ENCODE results near the gene UGT1A9. TPM values are rescaled to one million over a fixed set of nuclear protein-coding genes. Genes with fewer than 3 reads are reported as not detected.
"Not testable (repeated sequence)": the region's sequence is repeated elsewhere in the genome, so short reads cannot be mapped to it uniquely, and the experiment has no call there.

The UGT1A9 gene
- total and polyA plus RNA-seq, 4 donors, result 0.16 TPM; not detected in 3

DNA sequence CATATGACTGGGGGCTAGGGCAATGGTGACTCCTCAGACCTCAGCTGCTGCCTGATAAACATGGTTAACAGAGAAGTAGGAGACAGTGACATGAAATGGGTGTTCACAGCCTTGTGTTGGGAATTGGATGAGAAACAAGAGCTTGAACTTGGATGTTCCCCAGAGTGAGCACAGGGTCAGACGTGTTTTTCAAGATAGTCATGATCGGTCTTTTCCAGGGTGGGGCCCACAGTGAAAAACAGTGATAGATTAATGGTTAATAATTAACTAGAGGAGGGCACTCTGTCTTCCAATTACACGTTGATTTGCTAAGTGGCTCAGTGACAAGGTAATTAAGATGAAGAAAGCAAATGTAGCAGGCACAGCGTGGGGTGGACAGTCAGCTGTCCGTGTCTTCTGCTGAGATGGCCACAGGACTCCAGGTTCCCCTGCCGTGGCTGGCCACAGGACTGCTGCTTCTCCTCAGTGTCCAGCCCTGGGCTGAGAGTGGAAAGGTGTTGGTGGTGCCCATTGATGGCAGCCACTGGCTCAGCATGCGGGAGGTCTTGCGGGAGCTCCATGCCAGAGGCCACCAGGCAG lies 57.1 kb downstream of the UGT1A9 start, which contains the start of gene UGT1A3:
TSS of gene UGT1A3 (plus strand) at position 320 of the 579 bp plus-strand sequence. CDS start at position 405, 85 bp downstream.
- H3K36me3 ChIP-seq (ENCODE audit: control insufficient read depth, insufficient read depth, low read length), result no peaks in the 10 kb centered on the region
- no peak within 1 kb of the TSS for H3K4me3 ChIP-seq (ENCODE audit: low read depth, low read length)
- H3K27ac ChIP-seq (ENCODE audit: low read depth, low read length), result no peak within 1 kb of the TSS
- H3K27me3 ChIP-seq (ENCODE audit: control insufficient read depth, insufficient read depth, low read length), result no peaks in the 10 kb centered on the region
- H3K4me1 ChIP-seq (ENCODE audit: control insufficient read depth, insufficient read depth, low read length), result no peaks in the 10 kb centered on the region
- H3K9me3 ChIP-seq (ENCODE audit: control insufficient read depth, insufficient read depth, low read length), result no peaks in the 10 kb centered on the region
- DNase-seq (ENCODE audit: low read depth in 4 of 6, low spot score in 6 of 6), result no peak
- 72% methylated on average over 8 of the region's 8 CpGs for WGBS (ENCODE audit: insufficient coverage)

DNA sequence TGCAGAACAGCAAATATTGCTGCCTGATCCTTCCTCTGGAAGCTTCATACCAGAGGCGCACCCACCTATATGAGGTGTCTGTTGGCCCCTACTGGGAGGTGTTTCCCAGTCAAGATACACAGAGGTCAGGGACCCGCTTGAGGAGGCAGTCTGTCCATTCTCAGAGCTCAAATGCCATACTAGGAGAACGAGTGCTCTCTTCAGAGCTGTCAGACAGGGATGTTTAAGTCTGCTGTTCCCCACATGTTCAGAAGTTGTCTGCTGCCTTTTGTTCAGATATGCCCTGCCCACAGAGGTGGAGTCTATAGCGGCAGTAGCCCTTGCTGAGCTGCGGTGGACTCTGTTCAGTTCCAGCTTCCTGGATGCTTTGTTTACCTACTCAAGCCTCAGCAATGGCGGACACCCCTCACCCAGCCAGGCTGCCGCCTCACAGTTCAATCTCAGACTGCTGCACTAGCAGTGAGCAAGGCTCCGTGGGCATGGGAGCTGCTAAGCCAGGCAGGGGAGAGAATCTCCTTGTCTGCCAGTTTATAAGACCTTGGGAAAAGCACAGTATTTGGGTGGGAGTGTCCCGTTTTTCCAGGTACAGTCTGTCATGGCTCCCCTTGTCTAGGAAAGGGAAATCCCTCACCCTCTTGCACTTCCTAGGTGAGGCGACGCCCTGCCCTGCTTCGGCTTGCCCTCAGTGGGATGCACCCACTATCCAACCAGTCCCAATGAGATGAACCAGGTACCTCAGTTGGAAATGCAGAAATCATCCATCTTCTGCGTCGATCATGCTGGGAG lies 65.4 kb downstream of the UGT1A9 start:
- H3K27me3 ChIP-seq (ENCODE audit: control insufficient read depth, insufficient read depth, low read length); H3K36me3 ChIP-seq (ENCODE audit: control insufficient read depth, insufficient read depth, low read length); DNase-seq (ENCODE audit: low read depth in 4 of 6, low spot score in 6 of 6); H3K4me1 ChIP-seq (ENCODE audit: control insufficient read depth, insufficient read depth, low read length); H3K9me3 ChIP-seq (ENCODE audit: control insufficient read depth, insufficient read depth, low read length); H3K27ac ChIP-seq (ENCODE audit: low read depth, low read length); H3K4me3 ChIP-seq (ENCODE audit: low read depth, low read length): not testable (repeated sequence)
- 90% methylated on average over 14 of the region's 14 CpGs for WGBS (ENCODE audit: insufficient coverage)

DNA sequence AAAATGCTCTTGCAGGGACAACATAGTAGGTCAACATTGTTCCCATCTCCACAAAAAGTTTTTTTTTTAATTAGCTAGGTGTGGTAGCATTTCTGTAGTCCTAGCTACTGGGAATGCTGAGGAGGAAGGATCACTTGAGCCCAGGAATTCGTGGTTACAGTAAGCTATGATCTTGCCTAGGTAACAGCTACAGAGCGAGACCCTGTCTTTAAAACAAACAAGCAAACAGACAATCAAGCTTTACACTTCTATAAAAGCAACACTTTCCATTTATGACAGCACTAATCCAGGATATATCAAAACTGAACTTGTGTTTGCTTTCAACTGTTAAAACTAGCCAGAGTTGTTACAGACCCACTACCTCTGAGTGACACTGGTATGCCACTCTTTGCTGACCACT lies 69.2 kb downstream of the UGT1A9 start:
- Histone ChIP-seq H3K27ac (ENCODE audit: low read depth, low read length) (no peak overlapping the region), H3K36me3 (ENCODE audit: control insufficient read depth, insufficient read depth, low read length) (no peaks in the 10 kb centered on the region), H3K27me3 (ENCODE audit: control insufficient read depth, insufficient read depth, low read length) (no peaks in the 10 kb centered on the region), H3K9me3 (ENCODE audit: control insufficient read depth, insufficient read depth, low read length) (no peaks in the 10 kb centered on the region), H3K4me1 (ENCODE audit: control insufficient read depth, insufficient read depth, low read length) (no peaks in the 10 kb centered on the region), H3K4me3 (ENCODE audit: low read depth, low read length) (no peak overlapping the region)
- WGBS (ENCODE audit: insufficient coverage), result 83% methylated on average over 1 of the region's 2 CpGs
- no peak for DNase-seq (ENCODE audit: low read depth in 4 of 6, low spot score in 6 of 6)

DNA sequence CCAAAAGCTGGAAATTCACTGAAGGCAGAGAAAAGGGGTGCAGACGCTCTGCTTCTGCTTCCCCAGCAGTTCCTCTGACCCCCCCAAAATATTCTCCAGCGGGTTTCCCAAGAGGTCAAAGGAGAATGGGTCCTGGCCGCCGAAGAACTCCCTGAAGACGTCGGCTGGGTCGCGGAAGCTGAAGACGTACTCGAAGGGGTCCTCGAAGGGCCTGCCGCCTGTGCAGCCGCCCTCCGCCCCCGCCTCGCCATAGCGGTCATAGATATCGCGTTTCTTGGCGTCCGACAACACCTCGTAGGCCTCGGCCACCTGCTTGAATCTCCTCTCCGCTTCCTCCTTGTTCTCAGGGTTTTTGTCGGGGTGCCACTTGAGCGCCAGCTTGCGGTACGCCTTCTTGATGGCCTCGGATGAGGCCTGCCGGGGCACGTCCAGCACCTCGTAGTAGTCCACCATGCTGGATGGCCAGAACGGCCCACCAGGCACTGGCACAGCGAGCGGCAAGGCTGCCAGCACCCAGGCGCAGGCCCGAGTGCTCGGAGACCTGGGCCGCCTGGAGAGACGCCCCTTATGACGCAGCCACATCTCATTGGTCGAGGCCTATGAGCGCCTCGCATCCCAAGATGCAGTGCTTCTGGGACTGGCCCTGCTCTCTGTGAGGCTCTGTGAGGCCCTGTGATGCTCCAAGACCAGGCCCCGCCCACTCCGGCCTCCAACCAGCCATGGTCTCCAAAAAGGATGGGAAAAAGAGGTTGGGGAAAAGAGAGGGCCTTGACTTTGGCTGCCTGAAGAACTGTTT lies 72.0 kb downstream of the UGT1A9 start:
- Histone ChIP-seq H3K4me3 (ENCODE audit: low read depth, low read length) (no peak overlapping the region), H3K27me3 (ENCODE audit: control insufficient read depth, insufficient read depth, low read length) (no peaks in the 10 kb centered on the region), H3K27ac (ENCODE audit: low read depth, low read length) (no peak overlapping the region), H3K4me1 (ENCODE audit: control insufficient read depth, insufficient read depth, low read length) (no peaks in the 10 kb centered on the region), H3K9me3 (ENCODE audit: control insufficient read depth, insufficient read depth, low read length) (no peaks in the 10 kb centered on the region), H3K36me3 (ENCODE audit: control insufficient read depth, insufficient read depth, low read length) (no peaks in the 10 kb centered on the region)
- WGBS (ENCODE audit: insufficient coverage), result 95% methylated on average over 39 of the region's 46 CpGs
- no peak for DNase-seq (ENCODE audit: low read depth in 4 of 6, low spot score in 6 of 6)

DNA sequence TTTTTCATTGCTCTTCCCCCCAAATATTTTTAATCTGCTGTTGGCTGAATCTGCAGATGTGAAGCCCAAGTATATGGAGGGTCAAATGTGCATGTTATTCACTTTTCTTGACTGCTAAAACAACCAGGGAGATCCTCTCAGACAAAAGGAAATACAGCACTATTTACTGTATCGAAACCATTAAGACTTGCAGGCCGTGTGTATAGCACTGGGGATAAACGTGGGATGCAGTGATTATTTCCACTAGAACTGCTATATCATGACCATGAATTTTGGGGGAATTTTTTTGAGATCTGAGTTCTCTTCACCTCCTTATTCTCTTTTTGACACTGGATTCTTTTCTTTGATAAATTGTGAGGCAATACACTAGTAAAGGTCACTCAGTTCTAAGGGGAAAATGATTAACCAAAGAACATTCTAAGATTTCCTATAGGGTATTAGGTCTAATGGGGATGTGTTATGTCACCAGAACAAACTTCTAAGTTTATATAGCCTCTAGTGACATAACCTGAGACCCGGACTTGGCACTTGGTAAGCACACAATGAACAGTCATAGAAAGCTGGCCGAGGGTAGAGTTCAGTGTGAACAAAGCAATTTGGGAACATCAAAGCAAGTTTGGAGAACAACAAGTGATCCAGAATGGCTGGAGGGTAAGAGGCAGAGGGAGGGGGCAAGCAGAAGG lies 73.5 kb downstream of the UGT1A9 start:
- H3K4me1 ChIP-seq (ENCODE audit: control insufficient read depth, insufficient read depth, low read length), result no peaks in the 10 kb centered on the region
- H3K9me3 ChIP-seq (ENCODE audit: control insufficient read depth, insufficient read depth, low read length), result no peaks in the 10 kb centered on the region
- H3K36me3 ChIP-seq (ENCODE audit: control insufficient read depth, insufficient read depth, low read length), result no peaks in the 10 kb centered on the region
- 40% methylated on average over 2 of the region's 5 CpGs for WGBS (ENCODE audit: insufficient coverage)
- H3K4me3 ChIP-seq (ENCODE audit: low read depth, low read length), result no peak overlapping the region
- no peak for DNase-seq (ENCODE audit: low read depth in 4 of 6, low spot score in 6 of 6)
- no peaks in the 10 kb centered on the region for H3K27me3 ChIP-seq (ENCODE audit: control insufficient read depth, insufficient read depth, low read length)
- H3K27ac ChIP-seq (ENCODE audit: low read depth, low read length), result no peak overlapping the region

DNA sequence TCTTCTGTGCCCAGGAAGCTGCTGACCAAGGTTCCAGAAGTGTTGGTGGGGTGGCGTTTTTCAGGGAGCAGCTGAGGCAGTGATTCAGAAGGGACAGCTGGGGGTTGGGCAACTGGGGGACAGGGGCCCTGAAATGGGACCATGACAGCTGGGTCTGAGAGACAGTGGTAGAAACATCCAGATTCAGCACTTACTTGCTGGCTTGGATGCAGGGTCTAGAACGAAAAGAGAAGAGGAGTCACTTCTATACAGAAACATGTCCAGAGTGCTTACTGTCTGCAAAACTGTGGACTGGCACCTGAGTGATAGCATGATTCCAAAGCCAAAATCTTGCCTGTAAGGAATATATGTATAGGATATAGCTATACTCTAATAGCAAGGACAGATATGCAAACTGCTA lies 74.1 kb downstream of the UGT1A9 start:
- not testable (repeated sequence) for H3K4me3 ChIP-seq (ENCODE audit: low read depth, low read length); H3K4me1 ChIP-seq (ENCODE audit: control insufficient read depth, insufficient read depth, low read length); H3K9me3 ChIP-seq (ENCODE audit: control insufficient read depth, insufficient read depth, low read length); H3K27me3 ChIP-seq (ENCODE audit: control insufficient read depth, insufficient read depth, low read length); H3K27ac ChIP-seq (ENCODE audit: low read depth, low read length); DNase-seq (ENCODE audit: low read depth in 4 of 6, low spot score in 6 of 6); H3K36me3 ChIP-seq (ENCODE audit: control insufficient read depth, insufficient read depth, low read length)
- WGBS (ENCODE audit: insufficient coverage), result 79% methylated on average over 2 of the region's 2 CpGs

DNA sequence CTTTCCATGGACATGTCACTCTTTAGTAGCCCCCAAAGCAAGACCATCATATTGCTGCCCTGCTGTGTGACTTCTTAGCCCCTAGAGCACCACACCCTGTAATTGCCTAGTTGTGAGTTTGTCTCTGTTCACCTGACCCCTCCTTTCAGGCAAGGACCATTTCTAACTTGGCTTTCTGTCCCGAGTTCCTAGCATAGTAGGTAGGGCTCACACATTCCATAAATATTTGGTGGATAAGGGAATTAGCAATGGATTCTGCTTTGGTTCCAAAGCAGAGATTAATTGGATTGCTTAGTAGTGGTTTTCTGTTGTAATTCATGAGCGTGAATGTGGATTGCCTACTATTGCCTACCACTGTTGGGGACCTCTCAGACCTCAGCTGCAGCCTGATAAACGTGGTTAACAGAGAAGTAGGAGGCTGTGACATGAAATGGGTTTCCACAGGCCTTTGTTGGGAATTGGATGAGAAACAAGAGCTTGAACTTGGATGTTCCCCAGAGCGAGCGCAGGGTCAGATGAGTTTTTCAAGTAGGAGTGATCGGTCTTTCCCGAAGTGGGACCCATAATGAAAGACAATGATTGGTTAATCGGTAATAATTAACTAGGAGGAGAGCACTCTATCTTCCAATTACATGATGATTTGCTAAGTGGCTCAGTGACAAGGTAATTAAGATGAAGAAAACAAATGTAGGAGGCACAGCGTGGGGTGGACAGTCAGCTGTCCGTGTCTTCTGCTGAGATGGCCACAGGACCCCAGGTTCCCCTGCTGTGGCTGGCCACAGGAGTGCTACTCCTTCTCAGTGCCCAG lies 75.0 kb downstream of the UGT1A9 start:
- Histone ChIP-seq H3K4me3 (ENCODE audit: low read depth, low read length) (no peak overlapping the region), H3K27me3 (ENCODE audit: control insufficient read depth, insufficient read depth, low read length) (no peaks in the 10 kb centered on the region), H3K27ac (ENCODE audit: low read depth, low read length) (no peak overlapping the region), H3K36me3 (ENCODE audit: control insufficient read depth, insufficient read depth, low read length) (no peaks in the 10 kb centered on the region), H3K9me3 (ENCODE audit: control insufficient read depth, insufficient read depth, low read length) (peaks cover 8% of the 10 kb centered on the region), H3K4me1 (ENCODE audit: control insufficient read depth, insufficient read depth, low read length) (no peaks in the 10 kb centered on the region)
- no peak for DNase-seq (ENCODE audit: low read depth in 4 of 6, low spot score in 6 of 6)
- 89% methylated on average over 7 of the region's 10 CpGs for WGBS (ENCODE audit: insufficient coverage)

DNA sequence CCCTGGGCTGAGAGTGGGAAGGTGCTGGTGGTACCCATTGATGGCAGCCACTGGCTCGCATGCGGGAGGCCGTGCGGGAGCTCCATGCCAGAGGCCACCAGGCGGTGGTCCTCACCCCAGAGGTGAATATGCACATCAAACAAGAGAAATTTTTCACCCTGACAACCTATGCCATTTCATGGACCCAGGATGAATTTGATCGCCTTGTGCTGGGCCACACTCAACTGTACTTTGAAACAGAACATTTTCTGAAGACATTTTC lies 75.5 kb downstream of the UGT1A9 start:
- no peak for DNase-seq (ENCODE audit: low read depth in 4 of 6, low spot score in 6 of 6)

DNA sequence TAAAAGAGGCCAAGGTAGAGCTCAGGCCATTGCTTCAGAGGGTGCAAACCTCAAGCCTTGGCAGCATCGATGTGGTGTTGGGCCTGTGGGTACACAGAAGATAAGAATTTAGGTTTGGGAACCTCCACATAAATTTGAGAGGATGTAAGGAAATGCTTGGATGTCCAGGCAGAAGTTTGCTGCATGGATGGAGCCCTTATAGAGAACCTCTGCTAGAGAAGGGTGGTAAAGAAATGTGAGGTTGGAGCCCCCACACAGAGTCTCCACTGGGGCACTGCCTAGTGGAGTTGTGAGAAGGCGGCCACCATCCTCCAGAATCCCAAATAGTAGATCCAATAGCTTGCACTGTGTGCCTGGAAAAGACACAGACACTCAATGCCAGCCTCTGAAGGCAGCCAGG lies 79.0 kb downstream of the UGT1A9 start:
- H3K36me3 ChIP-seq (ENCODE audit: control insufficient read depth, insufficient read depth, low read length); H3K4me1 ChIP-seq (ENCODE audit: control insufficient read depth, insufficient read depth, low read length); H3K27ac ChIP-seq (ENCODE audit: low read depth, low read length); H3K4me3 ChIP-seq (ENCODE audit: low read depth, low read length); H3K9me3 ChIP-seq (ENCODE audit: control insufficient read depth, insufficient read depth, low read length); DNase-seq (ENCODE audit: low read depth in 4 of 6, low spot score in 6 of 6); H3K27me3 ChIP-seq (ENCODE audit: control insufficient read depth, insufficient read depth, low read length): not testable (repeated sequence)
- WGBS (ENCODE audit: insufficient coverage), result 88% methylated on average over 2 of the region's 2 CpGs

More for the DNA sequence above, 75.5 kb downstream of the UGT1A9 start:
- Histone ChIP-seq H3K9me3 (ENCODE audit: control insufficient read depth, insufficient read depth, low read length) (peaks cover 8% of the 10 kb centered on the region), H3K27ac (ENCODE audit: low read depth, low read length) (no peak overlapping the region), H3K27me3 (ENCODE audit: control insufficient read depth, insufficient read depth, low read length) (no peaks in the 10 kb centered on the region), H3K4me3 (ENCODE audit: low read depth, low read length) (no peak overlapping the region), H3K4me1 (ENCODE audit: control insufficient read depth, insufficient read depth, low read length) (no peaks in the 10 kb centered on the region), H3K36me3 (ENCODE audit: control insufficient read depth, insufficient read depth, low read length) (no peaks in the 10 kb centered on the region)
- 93% methylated on average over 6 of the region's 6 CpGs for WGBS (ENCODE audit: insufficient coverage)
